GM12892 (cell line): Measurements from ENCODE around the gene TGM1.

ENCODE experiments used
- DNase-seq: peaks from one replicate; pipeline ENCODE4 v3.0.0; 2011; ENCODE audit not compliant: insufficient read length
- FAIRE-seq: peaks from 2 replicates; lab custom pipeline; 2011; peaks lifted over from hg19 to GRCh38; lab: Jason Lieb, UNC
- POLR2A ChIP-seq: IDR thresholded peaks from 2 replicates; pipeline ENCODE4 v1.6.1; 2011; ENCODE audit warnings: low read depth, low read length, control low read depth
- POLR2AphosphoS5 ChIP-seq: IDR thresholded peaks from 2 replicates; pipeline ENCODE4 v1.6.1; 2011; ENCODE audit warnings: low read depth, low read length, control low read depth
- TAF1 ChIP-seq: IDR thresholded peaks from 2 replicates; pipeline ENCODE4 v1.6.1; 2011; ENCODE audit warnings: low read depth, mild to moderate bottlenecking, control low read depth, low read length, borderline replicate concordance

TGM1 gene

GRCh38 chr14:24266344-24267244, 3.6 kb upstream of the TGM1 start:
- no peak for FAIRE-seq
- no peak for DNase-seq
- TF ChIP-seq POLR2AphosphoS5 = no peak
- TF ChIP-seq POLR2A = peak; percentile 34; the same call in 1 of the 2 replicates

DNA sequence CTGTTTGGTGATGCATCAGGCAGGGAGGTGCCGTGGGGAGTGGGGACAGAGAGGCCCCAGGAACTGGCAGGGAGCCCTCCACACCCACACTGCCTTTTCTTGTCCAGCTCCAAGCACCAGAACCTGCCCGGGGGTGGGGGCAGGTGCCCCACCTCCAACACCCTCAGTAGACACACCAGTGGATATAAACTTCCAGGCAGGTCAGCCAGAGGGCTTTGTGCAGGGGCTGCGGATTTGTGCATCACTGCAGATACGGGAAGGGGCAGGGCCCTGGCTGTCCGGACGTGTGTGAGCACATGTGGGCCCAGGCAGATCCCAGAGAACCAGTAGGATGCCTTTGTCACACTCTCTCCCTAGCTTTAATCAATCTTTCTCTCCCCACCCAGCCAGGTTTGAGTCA, 1.3 kb upstream of the TGM1 start:
- no peak for FAIRE-seq

DNA sequence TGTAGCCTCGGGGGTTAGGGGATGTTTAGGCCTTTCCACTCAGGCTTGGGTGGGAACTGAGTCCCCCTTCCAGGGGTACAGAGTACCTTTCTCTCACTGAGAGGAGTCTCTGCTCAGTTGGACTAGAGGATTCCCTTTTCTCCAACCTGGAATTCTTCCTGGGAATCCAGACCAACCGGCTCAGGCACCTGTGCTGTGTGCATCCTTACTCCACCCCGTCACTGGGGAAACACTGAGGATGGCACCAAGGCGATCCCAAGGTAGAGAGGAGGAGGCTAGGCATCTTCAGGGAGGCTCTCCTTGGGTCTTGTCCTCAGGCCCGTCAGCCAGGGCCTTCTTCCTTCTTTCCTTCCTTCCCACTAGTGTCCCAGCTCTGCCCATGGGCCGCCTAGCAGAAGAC, 871 bp upstream of the TGM1 start:
- DNase-seq (no peak), FAIRE-seq (no peak)
- TF ChIP-seq POLR2A (no peak), TAF1 (no peak), POLR2AphosphoS5 (no peak)

More for the DNA sequence above, 1.3 kb upstream of the TGM1 start:
- TF ChIP-seq POLR2A (peak; percentile 32; the same call in 1 of the 2 replicates), POLR2AphosphoS5 (peak; percentile 30; the same call in 1 of the 2 replicates), TAF1 (no peak)
- no peak for DNase-seq

DNA sequence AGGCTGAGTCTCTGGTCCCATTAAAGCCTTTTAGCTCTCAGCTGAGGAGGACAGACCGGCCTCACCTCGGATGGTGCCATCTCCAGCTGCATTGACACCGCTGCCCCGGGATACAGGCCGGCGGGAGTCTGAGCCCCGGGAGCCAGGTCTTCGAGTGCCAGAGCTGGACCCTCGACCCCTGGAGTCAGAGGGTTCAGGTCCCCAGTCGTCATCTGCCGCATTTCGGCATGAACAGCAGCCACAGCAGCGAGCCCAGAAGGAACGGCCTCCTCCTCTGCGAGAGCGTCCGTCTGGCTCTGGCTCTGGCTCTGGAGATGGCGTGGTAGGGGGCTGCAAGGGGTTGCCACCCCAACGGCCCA, 1.0 kb downstream of the TGM1 start:
- DNase-seq = no peak
- FAIRE-seq = no peak
- TF ChIP-seq POLR2AphosphoS5 (no peak), POLR2A (no peak), TAF1 (no peak)

GRCh38 chr14:24261256-24261968, 1.6 kb downstream of the TGM1 start:
- DNase-seq (no peak), FAIRE-seq (no peak)
- TF ChIP-seq POLR2A (no peak), TAF1 (no peak), POLR2AphosphoS5 (no peak)

GRCh38 chr14:24260780-24261157, 2.2 kb downstream of the TGM1 start:
- DNase-seq = no peak
- TF ChIP-seq POLR2A (no peak), POLR2AphosphoS5 (no peak), TAF1 (no peak)
- no peak for FAIRE-seq

DNA sequence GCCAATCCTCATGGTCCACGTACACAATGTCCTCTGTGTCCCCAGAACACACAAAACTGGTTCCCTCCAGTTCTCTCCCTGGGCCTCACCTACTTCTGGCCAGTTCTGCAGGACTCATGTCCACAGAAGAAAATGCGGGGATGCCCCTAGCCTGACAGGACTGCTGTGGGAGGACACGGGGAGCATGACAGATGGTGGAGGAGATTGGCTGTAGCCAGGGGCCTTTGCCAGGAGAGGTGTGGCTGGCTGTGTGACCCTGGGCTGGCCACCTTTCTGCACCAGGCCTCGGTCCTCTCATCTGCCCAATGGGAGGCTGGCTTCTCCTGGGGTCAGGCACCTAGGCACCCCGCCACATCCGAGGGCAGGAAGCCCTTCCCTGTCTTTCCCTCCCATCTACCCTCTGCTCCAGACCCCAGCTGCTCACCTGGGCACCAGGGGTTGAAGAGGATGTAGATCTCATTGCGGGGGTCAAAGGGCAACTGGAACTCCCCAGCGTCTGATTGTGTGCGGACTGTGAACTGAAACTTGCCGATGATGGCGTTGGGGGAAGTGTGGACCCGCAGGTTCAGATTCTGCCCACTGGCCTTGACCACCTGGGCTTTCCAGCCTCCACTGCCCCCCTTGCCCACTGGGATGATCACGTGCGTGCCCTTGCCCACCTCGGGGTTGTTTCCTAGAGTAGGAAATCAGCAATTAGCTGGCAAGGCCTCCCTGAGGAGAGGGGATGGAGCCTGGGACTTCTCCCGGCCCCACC, 2.8 kb downstream of the TGM1 start:
- DNase-seq (no peak), FAIRE-seq (no peak)
- TF ChIP-seq POLR2A (no peak), TAF1 (no peak), POLR2AphosphoS5 (no peak)

DNA sequence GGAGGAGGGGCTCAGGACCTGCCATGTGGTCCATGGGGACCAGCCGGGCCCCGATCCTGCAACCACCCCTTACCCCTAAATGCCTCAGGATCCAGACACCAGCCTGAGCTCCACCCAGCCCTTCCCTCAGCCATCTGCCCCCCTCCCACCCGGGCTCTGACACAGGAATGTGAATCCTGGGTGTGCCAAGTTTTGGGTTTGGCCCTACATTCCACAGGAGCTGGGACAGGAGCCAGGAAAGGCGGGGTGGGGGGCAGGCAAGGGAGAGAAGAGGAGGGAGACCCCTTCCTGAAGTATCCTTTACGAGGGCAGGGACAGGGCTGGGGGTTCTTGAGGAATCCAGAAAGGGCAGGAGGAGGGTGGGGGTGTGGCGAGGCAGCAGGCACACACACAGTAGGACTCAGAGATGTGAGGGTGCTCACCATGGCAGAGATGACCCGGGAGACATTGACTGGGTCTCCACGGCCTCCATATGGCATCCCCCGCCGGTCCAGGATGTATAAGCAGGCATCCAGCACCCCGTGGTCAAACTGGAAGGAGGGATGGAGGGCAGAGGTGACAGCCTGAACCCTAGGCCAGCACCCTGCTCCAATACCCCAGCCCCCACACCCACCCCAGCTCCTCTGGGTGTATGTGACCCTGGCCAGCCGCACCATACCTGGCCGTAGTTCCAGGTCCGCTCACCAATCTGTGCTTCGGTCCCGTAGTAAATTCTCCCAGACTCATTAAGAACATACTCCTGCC, 3.5 kb downstream of the TGM1 start:
- FAIRE-seq (no peak), DNase-seq (no peak)

DNA sequence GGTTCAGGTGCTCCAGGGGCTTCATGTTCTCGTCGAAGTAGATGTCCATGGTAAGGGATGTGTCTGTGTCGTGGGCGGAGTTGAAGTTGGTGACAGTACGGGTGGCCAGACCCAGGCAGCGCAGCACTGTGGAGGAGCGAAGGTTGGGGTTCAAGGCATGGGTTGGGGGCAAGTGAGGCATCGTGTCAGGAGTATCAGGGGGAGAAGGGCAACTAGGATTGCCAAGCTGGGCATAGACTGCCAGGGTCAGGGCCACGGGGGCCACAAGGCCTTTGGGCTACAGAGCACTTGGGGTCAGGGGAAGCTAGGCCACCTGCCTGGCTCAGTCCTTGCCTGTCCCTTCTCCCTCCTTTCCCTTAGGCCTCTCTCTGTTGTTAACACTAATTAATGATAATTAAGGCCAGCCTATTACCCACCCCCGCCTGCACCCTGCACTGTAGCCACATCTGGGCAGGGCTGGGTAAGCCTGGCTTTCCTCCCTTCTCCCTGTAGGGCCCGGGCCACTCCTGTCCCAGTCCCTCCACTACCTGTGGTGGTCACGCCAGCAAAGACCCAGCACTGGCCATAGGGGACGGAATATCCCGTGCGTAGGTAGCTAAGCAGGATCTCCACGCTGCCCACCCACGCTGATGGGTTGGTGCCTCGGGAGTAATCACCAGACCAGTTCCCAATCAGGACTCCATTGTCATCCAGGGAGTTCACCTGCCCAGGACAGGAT, 4.3 kb downstream of the TGM1 start:
- no peak for FAIRE-seq
- no peak for DNase-seq
- no peak for TF ChIP-seq POLR2A
- TF ChIP-seq TAF1 = no peak
- TF ChIP-seq POLR2AphosphoS5 = no peak

More for the DNA sequence above, 3.5 kb downstream of the TGM1 start:
- TF ChIP-seq TAF1 (no peak), POLR2A (no peak), POLR2AphosphoS5 (no peak)

- no peak for DNase-seq
- no peak for FAIRE-seq
- TF ChIP-seq TAF1 = no peak
- no peak for TF ChIP-seq POLR2A
- TF ChIP-seq POLR2AphosphoS5 = no peak
Observed at GRCh38 chr14:24258119-24258518, 4.9 kb downstream of the TGM1 start.
